ENCODE data around the gene OLIG2.

GRCh38 chr21:33011462-33011861, 14.3 kb upstream of the OLIG2 start:
- TF ChIP-seq OVOL2 (CRISPR knock-in tag; IDR thresholded peaks at IDR 0.05; ENCODE audit: borderline replicate concordance) (no peak), ZNF263 (CRISPR knock-in tag; IDR thresholded peaks at IDR 0.05; ENCODE audit: low read depth) (no peak), CTCF (IDR thresholded peaks at IDR 0.05) (no peak), ETV6 (CRISPR knock-in tag; IDR thresholded peaks at IDR 0.05) (no peak), NFYB (CRISPR knock-in tag; conservative IDR thresholded peaks at IDR 0.05; ENCODE audit: low read depth) (no peak), GTF2I (CRISPR knock-in tag; conservative IDR thresholded peaks at IDR 0.05) (no peak), GRHL2 (CRISPR knock-in tag; IDR thresholded peaks at IDR 0.05; ENCODE audit: insufficient replicate concordance, severe bottlenecking) (no peak), ZNF532 (CRISPR knock-in tag; IDR thresholded peaks at IDR 0.05; ENCODE audit: borderline replicate concordance) (no peak), TEAD4 (CRISPR knock-in tag; IDR thresholded peaks at IDR 0.05) (no peak), FOXK1 (CRISPR knock-in tag; IDR thresholded peaks at IDR 0.05) (no peak), SP1 (CRISPR knock-in tag; conservative IDR thresholded peaks at IDR 0.05) (no peak), MAX (CRISPR knock-in tag; IDR thresholded peaks at IDR 0.05) (no peak)
